Stomach smooth muscle (tissue), 2 donors: Measurements from ENCODE around the gene FCGR3B.
"Not testable (repeated sequence)": the region's sequence is repeated elsewhere in the genome, so short reads cannot be mapped to it uniquely, and the experiment has no call there.

Source experiments
- H3K27ac ChIP-seq: one replicate; pipeline ENCODE4 v1.7.0; 2013; ENCODE audit warnings: mild to moderate bottlenecking, low read length, inconsistent platforms
- H3K27me3 ChIP-seq, 2 donors: one replicate each; pipeline ENCODE4 v1.7.0; 2013; ENCODE audit warnings: low read length in 2 of 2; ENCODE audit not compliant: insufficient read depth in 2 of 2, control insufficient read depth in 1 of 2
- H3K36me3 ChIP-seq, 2 donors: one replicate each; pipeline ENCODE4 v1.7.0; 2013; ENCODE audit warnings: low read length in 2 of 2; ENCODE audit not compliant: control insufficient read depth in 2 of 2, insufficient read depth in 2 of 2
- H3K4me1 ChIP-seq: one replicate; pipeline ENCODE4 v1.7.0; 2013; ENCODE audit warnings: low read length; ENCODE audit not compliant: control insufficient read depth, insufficient read depth
- H3K4me3 ChIP-seq, 2 donors: one replicate each; pipeline ENCODE4 v1.7.0; 2013; ENCODE audit warnings: low read length in 2 of 2
- H3K9ac ChIP-seq, 2 donors: one replicate each; pipeline ENCODE4 v1.7.0; 2013; ENCODE audit warnings: low read length in 2 of 2, mild to moderate bottlenecking in 1 of 2
- H3K9me3 ChIP-seq, 2 donors: one replicate each; pipeline ENCODE4 v1.7.0; 2013; ENCODE audit warnings: low read length in 2 of 2; ENCODE audit not compliant: control insufficient read depth in 2 of 2
- donor health status: healthy.
- donor health status: Pancreatic carcinoma.

FCGR3B gene

DNA sequence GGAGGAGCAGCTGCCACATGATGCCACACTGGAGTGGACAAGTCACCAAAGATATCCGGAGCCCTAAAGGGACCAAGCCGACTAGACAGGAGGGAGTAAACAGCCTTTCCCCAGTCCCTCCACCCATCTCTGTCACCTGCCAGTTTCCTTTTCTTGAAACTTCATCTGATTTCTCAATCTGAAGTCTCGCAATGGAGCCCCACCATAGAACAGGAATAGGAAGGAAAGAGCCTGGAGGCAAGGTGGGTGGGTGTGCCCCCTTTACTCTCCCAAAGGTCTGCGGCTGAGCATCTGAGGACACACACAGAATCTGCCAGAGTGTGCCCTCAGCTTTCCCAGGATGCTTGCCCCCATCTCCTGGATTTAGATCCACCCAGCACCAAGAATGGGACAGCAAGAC, at the start of gene FCGR3B:
Gene FCGR3B (minus strand): TSS at position 101 of the 400 bp plus-strand sequence. CDS start 82 bp downstream, at position 19.
- no peak within 1 kb of the TSS for H3K4me3 ChIP-seq
- no peaks in the 10 kb centered on the region for H3K9me3 ChIP-seq
- no peak within 1 kb of the TSS for H3K9ac ChIP-seq
- peaks cover 0 to 2% of the 10 kb centered on the region in 2 donors for H3K27me3 ChIP-seq
- H3K27ac ChIP-seq, result no peak within 1 kb of the TSS
- H3K36me3 ChIP-seq, result no peaks in the 10 kb centered on the region
- no peaks in the 10 kb centered on the region for H3K4me1 ChIP-seq

DNA sequence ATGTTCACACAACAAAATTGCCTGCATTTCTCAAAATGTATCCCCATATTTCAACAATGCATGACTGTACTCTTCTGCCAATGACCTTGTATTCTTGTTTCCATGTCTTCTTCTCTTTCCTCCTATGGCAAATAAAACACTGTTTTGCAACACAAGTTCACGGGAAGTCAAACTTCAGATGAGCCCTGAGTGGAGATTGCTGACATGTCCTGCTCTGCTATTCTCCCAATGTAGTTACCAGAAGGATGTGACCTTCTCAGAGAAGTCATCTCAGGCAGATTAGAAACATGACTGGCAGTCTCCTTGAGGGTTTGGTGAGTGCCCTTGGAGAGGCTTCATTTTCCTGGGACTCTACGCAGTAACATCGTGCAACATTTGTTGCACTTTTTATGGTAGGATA, 47.5 kb upstream of the FCGR3B start:
- H3K4me1 ChIP-seq, result no peaks in the 10 kb centered on the region
- H3K27me3 ChIP-seq, result no peaks in the 10 kb centered on the region
- H3K36me3 ChIP-seq, result no peaks in the 10 kb centered on the region
- no peak overlapping the region for H3K4me3 ChIP-seq
- H3K9me3 ChIP-seq, result no peaks in the 10 kb centered on the region
- no peak overlapping the region for H3K9ac ChIP-seq
- no peak overlapping the region for H3K27ac ChIP-seq

GRCh38 chr1:161676958-161677689, 46.1 kb upstream of the FCGR3B start:
- no peak overlapping the region for H3K4me3 ChIP-seq
- H3K4me1 ChIP-seq, result no peaks in the 10 kb centered on the region
- no peaks in the 10 kb centered on the region for H3K9me3 ChIP-seq
- H3K36me3 ChIP-seq, result no peaks in the 10 kb centered on the region
- no peak overlapping the region for H3K9ac ChIP-seq
- no peaks in the 10 kb centered on the region for H3K27me3 ChIP-seq
- H3K27ac ChIP-seq, result no peak overlapping the region

GRCh38 chr1:161676441-161676840, 45.5 kb upstream of the FCGR3B start:
- Histone ChIP-seq H3K9me3 (no peaks in the 10 kb centered on the region), H3K4me3 (no peak overlapping the region), H3K27me3 (no peaks in the 10 kb centered on the region), H3K9ac (no peak overlapping the region), H3K4me1 (no peaks in the 10 kb centered on the region), H3K36me3 (no peaks in the 10 kb centered on the region), H3K27ac (no peak overlapping the region)

GRCh38 chr1:161674908-161675307, 43.9 kb upstream of the FCGR3B start:
- H3K9me3 ChIP-seq, H3K4me1 ChIP-seq, H3K27ac ChIP-seq, H3K36me3 ChIP-seq, H3K27me3 ChIP-seq, H3K9ac ChIP-seq, H3K4me3 ChIP-seq: not testable (repeated sequence)

DNA sequence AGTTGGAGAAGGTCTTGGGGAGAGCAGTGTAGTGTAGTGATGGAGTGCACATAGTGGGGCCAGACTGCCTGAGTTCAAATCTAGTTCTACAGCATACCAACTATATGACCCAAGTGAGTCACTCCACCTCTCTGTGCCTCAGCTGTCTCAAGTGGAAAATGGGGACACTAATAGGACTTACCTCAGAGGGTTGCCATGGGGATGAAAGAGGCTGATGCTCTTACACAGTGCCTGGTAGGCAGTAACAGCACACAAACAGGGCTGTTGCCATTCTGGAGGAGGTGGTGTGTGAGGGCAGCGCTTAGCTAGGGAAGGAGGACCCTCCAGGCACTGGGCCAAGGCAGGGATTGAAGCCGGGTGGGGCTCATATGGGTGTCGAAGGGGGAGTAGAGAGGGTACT, 43.5 kb upstream of the FCGR3B start:
- not testable (repeated sequence) for H3K4me1 ChIP-seq

DNA sequence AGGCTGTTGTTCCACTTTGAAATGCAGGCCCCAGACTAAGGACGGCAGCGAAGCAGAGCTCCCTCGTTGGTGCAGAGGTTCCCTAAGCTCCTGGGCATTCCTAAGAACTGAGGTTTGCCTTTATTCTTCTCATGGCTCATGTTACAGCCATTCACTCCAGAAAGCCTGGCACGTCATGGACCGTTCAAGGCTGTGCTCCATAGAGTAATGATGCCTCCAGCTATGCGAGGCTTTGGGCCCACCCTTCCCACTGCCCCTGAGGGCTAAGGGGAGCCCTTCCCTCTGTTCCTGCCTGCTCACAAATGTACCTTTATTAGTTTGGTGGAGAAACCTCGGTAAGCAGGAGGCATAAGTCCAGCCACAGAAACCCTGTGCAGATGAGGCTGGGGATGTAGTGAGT, 42.5 kb upstream of the FCGR3B start:
- H3K4me3 ChIP-seq, H3K4me1 ChIP-seq, H3K27ac ChIP-seq, H3K27me3 ChIP-seq, H3K9me3 ChIP-seq, H3K36me3 ChIP-seq, H3K9ac ChIP-seq: not testable (repeated sequence)

More for the DNA sequence above, 43.5 kb upstream of the FCGR3B start:
- H3K9ac ChIP-seq, H3K27me3 ChIP-seq, H3K9me3 ChIP-seq, H3K27ac ChIP-seq, H3K36me3 ChIP-seq, H3K4me3 ChIP-seq: not testable (repeated sequence)

DNA sequence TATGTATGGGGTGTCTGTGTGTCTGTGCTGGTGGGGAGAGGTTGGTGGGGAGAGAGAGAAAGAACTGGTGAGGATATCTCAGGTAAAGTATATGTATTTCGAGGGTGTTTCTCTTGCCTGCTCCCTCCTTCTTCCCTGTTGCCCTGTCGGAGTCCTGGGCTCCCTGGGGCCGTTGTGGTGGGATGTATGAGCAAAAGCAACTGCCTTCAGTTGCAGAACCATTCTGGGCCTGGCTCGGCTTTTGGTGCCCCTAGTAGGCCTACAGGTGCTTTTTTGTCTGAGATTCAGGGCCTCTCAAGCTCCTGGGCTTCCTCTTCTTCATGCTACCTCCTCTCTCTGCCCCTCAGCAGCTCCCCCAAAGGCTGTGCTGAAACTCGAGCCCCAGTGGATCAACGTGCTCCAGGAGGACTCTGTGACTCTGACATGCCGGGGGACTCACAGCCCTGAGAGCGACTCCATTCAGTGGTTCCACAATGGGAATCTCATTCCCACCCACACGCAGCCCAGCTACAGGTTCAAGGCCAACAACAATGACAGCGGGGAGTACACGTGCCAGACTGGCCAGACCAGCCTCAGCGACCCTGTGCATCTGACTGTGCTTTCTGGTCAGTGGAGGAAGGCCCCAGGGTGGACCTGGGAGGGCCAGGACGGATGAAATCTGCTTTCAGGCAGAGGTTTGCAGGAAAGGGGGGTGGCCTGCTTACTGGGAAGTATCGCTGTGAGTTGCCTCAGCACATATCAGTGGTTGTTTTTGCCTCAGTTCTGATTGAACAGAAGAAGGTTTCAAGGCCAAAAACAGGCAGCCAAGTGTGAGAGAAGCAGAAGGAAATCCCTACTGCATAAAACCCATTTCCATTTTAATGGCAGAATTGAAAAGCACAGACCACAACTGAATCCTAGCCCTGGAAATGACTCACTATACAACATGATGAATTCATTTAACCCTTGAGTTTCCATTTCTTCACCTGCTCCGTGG, 40.4 kb upstream of the FCGR3B start:
- H3K9me3 ChIP-seq, H3K9ac ChIP-seq, H3K4me3 ChIP-seq, H3K27ac ChIP-seq, H3K4me1 ChIP-seq, H3K27me3 ChIP-seq, H3K36me3 ChIP-seq: not testable (repeated sequence)

DNA sequence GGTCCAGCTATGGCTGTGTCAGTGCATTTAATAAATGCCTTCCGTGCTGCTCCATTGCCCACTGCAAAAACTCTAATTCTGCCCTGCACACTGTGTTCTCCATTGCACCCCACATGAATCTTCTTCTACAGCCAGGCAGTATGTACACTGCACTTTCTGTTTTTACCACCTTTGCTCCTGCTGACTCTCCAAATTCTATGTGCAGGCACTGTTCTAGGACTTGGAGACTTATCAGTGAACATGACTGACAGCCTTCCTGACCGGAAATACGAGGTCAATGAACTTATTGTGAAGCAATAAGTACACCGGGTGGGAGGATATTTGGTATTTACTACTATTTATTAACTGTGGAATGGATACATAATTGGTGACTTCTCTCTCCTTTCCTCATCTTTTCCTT, 33.7 kb upstream of the FCGR3B start:
- not testable (repeated sequence) for H3K4me3 ChIP-seq, H3K9ac ChIP-seq, H3K4me1 ChIP-seq, H3K9me3 ChIP-seq, H3K27me3 ChIP-seq, H3K36me3 ChIP-seq, H3K27ac ChIP-seq

DNA sequence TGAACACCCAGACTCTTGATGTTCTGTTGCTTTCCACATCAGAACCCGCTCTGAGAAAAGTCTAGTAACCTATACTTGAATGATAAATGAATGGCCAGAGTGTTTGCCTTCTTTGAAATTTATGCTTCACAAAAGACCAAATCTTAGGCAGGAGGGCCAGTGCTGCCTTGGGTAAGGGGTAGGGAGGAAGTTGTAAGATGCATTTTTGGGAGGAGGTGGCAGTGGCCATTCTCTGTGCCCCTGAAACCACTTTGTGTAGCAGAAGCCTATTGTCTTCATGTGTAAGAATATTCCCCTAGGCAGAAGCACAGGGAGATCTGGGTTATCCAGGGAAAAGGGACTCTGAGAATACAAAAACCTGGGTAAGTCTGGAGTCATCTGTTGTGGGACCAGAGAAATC, 32.6 kb upstream of the FCGR3B start:
- not testable (repeated sequence) for H3K27ac ChIP-seq, H3K9me3 ChIP-seq, H3K4me1 ChIP-seq, H3K27me3 ChIP-seq, H3K9ac ChIP-seq, H3K4me3 ChIP-seq, H3K36me3 ChIP-seq
